KG1 (cell line): ENCODE data around the gene BTBD1.
A peak's percentile ranks its signal among the peaks of the same experiment; 100 is the strongest.
"Not testable (repeated sequence)": the region's sequence is repeated elsewhere in the genome, so short reads cannot be mapped to it uniquely, and the experiment has no call there.

Experiments
- DNase-seq: peaks from one replicate; lab custom pipeline; 2025; lab: John Stamatoyannopoulos, UW

Gene BTBD1

DNA sequence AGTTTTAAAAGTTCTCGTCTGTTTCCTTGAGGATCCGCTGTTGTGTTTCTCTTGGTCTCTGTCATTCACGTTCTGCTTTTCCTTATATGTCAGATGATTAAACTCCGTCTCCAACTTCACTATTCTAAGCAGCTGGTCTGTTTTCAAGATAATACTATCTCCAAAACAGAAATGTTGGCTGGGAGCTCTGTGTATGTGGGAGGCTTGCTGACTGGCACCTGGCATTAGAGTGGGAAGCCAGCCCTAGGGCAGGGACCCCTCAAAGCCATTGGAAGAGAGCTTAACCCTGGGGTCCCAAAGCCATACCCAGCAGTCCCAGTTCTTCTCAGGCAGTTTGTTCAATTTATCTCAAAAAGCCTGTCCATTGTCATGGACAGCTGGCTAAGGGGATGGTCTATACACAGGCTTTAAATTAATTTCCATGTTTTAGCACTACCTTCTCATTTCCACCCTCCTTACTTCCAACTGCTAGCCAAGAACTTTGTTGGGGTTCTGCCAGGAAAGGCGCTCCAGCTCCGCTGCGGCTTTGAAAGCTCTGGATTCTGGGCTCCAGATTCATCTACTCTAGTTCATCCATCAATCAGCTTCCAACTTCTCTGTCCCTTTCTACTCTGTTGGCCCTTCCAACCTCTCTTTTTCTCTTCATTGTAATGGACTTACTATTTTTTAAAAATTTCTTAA, 9.2 kb downstream of the BTBD1 start:
- no peak for DNase-seq

DNA sequence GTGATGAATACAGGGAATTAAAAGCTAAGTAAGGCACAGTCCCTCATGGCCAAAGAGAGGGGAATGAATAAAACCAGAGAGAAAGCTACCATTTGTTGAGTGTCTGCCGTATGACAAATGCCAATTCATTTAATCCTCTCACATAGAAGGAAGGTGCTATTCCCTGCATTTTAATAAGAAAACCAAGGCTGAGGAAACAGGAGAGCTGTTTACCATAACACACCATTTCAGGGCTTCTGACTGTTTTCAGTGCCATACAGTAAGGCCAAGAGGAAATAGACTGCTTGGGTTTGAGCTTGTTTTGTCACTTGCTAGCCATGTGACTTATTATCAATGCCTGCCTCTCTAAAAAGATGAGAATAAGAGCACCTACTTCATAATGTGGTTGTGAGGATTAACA, 10.1 kb downstream of the BTBD1 start:
- DNase-seq = no peak

DNA sequence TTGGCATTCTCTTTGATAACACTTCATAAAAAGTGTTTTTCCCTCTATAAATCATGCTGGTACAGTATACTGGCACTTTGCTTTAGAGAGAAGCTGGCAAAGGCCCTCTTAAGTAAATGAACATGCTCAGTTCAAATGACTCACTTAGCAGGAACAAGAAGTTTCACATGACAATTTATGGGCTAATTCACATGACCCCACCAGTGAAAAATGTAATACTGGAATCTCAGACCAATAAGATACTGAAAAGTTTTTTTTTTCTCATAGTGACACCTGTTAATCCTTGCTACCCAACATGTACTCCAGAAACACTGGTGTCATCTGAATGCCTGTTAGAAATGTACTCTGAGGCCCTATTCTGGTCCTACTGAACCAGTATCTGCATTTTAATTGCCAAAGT, 13.9 kb downstream of the BTBD1 start:
- DNase-seq = no peak

DNA sequence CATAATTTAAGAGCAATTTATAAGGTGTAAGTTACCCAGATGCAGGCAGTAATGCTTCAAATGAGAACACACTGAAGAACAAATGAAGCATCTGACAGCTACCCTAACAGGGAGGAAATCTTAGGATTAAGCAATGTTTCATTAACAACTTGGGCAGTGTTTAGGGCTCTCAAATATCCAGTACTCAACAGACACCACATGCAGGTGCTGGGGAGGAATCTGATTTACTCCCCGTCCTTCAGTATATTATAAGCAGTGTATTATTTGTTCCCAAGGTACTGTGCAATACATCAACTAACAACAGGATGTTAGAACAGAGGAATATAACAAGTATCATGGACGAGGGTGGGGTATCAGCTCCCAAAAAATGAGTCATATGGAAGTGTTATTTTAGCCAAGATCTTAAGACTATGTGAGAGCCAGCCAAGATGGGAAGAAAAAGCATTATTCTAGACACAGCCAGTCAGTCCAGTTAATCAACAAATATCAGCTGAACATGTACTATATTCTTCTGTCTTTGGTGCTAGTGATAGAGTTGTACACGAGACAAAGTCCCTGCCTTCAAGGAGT, 20.4 kb downstream of the BTBD1 start:
- DNase-seq = no peak

DNA sequence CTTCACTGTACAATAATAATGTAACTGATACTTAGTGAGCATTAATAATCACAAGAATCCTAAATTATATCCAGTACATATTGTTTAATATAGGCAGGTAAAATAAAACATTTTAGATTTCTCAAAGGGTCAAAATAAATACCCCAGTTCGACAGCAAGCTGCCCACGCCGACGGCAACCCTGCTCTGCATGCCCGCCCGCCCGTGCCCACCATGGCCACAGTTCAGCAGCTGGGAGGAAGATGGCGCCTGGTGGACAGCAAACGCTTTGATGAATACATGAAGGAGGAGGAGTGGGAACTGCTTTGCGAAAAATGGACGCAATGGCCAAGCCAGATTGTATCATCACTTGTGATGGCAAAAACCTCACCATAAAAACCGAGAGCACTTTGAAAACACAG, 22.9 kb downstream of the BTBD1 start:
- no peak for DNase-seq

DNA sequence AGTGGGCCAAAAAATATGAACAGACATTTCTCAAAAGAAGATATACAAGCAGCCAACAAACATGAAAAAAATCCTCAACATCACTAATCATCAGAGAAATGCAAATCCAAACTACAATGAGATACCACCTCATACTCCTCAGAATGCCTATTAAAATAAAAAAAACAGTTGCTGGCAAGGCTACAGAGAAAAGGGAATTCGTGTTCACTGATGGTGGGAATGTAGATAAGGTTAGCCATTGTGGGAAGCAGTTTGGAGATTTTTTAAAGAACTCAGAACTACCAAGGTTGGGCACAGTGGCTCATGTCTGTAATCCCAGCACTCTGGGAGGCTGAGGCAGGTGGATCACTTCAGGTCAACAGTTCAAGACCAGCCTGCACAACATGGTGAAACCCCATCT, 27.8 kb downstream of the BTBD1 start:
- DNase-seq = no peak

DNA sequence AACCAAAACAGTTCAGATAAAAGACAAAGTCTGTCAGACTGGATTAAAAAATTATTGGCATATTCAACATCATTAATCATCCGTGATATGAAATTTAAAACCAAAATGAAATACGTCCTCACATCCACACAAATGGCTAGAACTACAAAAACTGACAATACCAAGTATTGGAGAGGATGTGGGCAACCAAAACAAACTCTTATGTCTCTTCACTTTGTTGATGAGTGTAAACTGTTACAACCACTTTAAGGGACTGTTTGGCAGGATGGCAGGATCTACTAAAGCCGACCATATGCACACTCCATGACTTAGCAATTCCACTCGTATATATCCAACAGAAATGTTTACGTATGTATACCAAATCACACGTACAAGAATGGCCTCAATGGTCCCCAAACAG, 30.8 kb downstream of the BTBD1 start:
- DNase-seq = no peak

GRCh38 chr15:83031234-83031633, 35.8 kb downstream of the BTBD1 start:
- DNase-seq = not testable (repeated sequence)

DNA sequence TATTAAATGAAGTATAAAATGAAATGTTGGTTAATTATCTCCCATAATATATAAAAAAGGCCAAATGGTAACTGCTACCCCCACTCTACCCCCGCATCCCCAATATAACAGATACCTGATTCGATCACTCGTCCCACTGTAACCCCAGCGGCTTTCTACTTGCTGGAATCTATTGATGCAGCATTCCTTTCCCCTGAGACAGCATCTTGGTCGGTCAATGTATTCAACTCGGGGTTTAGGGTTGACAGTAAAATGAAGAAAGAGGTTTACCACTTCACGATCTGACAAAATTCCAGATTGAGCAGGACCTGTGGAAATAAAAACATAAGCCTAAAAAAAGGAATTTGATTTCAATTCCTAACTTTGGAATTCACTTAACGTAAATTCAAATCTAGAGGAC, 37.0 kb downstream of the BTBD1 start:
- DNase-seq = no peak

DNA sequence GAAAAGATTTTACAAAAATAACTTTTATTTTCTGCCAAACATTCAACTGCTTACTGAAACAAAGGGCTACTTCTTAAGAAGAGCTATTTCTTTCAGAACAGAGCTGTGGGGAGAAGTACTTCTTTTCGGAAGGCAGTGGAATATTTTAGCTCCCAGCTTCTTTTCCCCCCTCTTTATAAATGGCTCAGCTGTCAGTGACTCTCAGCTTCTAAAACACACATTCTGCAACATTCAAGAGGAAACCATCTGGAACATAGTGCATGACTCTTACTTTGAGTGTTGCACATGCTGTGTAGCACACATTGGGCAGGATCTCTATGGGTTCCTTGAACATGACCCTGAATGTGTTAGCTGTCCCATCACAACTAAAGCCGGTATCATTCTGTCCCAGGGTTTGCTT, 48.6 kb downstream of the BTBD1 start:
- DNase-seq = no peak

- DNase-seq = no peak
Measured at GRCh38 chr15:83016906-83017305, 50.1 kb downstream of the BTBD1 start.

DNA sequence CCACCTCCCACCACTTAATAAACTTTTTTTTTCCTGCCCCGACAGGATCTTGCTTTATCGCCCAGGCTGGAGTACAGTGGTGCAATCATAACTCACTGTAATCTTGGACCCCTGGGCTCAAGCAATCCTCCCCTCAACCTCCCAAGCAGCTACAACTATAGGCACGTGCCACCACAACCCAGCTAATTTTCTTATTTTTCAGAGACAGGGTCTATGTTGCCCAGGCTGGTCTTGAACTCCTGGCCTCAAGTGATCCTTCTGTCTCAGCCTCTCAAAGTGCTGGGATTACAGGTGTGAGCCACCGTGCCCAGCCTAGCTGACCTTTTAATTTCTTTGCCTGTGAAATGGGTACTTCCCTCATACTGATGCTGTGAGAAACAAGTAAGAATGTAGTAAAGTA, 51.7 kb downstream of the BTBD1 start:
- DNase-seq = no peak

DNA sequence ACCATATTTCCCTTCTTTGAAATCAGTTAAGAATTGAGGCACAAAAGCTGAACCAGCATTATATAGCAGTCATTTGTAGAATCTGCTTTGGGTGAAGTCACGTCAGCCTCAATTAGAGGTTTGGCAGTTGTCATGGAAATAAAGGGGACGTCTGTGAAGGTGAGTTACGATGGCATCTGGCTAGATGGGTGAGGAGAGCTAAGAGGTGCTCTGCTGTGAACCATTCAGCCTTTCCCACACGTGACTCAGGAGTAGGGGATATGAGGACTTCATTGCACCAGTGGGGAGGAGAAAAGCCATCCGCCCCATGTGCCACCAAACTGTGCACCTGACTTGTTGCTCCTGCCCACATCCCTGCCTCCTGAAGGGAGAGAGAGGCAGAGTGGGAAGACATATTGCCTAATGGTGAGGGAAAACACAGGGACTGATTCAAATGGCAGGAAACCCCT, 52.8 kb downstream of the BTBD1 start:
- no peak for DNase-seq

DNA sequence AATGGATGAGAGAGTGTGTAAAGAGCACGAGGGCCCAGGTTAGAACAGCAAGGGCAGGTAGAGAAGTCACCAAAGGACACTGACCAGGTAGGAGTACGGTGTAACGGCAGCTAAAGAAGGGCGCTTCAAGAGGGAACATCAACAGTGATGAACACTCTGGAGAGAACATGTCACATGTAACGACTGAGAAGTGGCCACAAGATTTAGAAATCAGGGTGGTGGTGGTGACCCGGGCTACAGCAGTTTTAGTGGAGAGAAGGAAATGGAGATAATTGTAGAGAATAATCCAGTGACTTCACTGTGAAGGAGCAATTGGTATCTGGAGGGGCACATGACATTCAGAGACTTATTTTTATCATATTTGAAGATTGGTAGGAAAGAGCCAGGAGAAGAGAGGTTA, 54.4 kb downstream of the BTBD1 start:
- DNase-seq = no peak

- no peak for DNase-seq
Measured at GRCh38 chr15:83012076-83012426, 55.0 kb downstream of the BTBD1 start.

- DNase-seq = peak; percentile 76
Measured at GRCh38 chr15:83011271-83012075, 55.6 kb downstream of the BTBD1 start, which contains the start of gene C15orf40. TSS of gene C15orf40 (minus strand) at chr15:83011639. CDS start at chr15:83011607, 32 bp downstream.

DNA sequence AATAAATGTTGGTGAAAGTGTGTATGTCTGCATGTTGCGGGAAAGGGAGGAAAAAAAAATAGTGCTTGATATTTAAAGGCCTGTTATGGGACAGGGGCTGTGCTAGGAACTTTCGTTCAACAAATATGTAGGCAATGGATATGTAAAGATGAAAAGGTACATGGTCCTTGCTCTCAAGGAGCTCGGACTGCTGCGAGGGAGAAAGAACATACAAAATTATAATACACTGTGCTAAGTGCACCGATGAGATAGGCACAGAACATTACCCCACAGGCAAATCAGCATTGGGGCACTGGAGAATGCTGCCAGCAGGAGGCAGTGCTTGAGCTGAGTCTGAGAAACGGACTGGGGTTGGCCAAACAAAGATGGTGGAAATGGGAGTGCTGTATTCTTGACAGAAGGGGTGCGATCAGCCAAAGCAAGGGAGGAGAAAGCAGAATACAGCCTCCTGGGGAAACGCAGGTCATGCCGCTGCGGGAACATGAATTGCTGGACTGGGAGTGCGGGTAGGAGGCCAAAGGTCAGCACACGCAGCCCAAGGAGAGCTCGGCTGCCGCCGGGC, 56.3 kb downstream of the BTBD1 start:
- peak; percentile 29 for DNase-seq

- DNase-seq = not testable (repeated sequence)
Measured at GRCh38 chr15:83000672-83001031, 66.4 kb downstream of the BTBD1 start.

DNA sequence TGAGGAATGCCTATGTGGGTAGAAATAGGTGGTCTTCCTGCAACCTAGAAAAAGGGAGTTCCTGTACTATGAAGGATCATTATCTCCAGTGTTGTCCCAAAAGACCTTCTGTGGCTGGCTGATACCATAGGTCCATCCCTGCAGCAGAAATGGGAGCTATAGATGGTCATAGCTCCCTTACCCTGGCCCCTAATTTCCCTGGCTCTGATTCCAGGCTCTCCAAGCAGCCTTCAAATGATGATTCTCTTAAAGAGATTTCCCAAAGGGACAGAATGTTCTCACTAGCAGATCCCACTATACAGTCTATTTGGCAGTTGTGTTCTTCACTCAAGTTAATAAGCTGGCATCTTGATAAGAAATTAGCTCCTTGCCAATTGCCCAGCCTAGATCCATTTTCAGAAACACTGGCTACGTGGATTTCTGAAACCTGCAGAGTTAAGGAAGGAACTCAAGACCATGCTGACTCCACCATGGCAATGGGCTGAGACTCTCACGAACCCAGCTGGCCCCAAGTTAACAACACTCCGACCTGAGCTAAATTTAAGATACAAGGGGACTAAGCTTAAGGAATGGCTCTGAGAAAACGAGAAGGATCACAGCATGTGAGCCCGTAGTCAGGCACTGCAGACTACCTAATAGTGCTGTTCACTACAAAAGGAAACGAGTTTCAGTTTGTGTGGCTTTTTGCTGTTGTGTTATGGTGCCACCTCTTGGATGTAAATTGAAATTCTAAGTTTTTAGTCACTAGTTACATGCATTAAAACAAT, 67.0 kb downstream of the BTBD1 start:
- peak; percentile 37 for DNase-seq

DNA sequence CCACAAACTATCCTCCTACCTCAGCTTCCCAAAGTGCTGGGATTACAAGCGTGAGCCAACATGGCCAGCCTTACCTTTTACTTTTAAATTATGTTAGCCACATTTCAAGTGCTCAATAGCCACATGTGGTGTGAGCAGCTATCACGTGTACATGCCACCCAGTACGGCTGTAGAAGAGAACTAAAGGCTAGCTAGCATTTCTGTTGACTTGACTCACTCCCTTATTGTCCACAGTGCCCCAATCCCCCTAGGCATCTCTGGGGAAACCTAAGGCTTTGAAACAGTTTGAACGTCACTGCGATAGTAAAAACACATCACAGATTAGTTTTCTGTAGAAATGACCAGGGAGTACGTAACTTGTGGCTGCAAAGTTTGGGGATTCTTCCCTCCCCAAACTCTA, 67.6 kb downstream of the BTBD1 start:
- no peak for DNase-seq

- DNase-seq = no peak
Measured at GRCh38 chr15:82995938-82996337, 71.1 kb downstream of the BTBD1 start.

GRCh38 chr15:82995076-82995475, 72.0 kb downstream of the BTBD1 start:
- DNase-seq = no peak
